GM19395 (cell line): ENCODE results near the gene ISM1.
A peak's percentile ranks its signal among the peaks of the same experiment; 100 is the strongest.
"Not testable (repeated sequence)": the region's sequence is repeated elsewhere in the genome, so short reads cannot be mapped to it uniquely, and the experiment has no call there.

Experiments
- ATAC-seq: cut with Tn5 transposase; IDR thresholded peaks from one replicate; pipeline ENCODE4 v1.9.1; 2021; ENCODE audit warnings: mild to moderate bottlenecking, moderate library complexity; ENCODE audit not compliant: unreplicated experiment

Gene ISM1

GRCh38 chr20:13221313-13221672, 219 bp downstream of the ISM1 start:
- peak; percentile 28 for ATAC-seq

- peak; percentile 72 for ATAC-seq
Measured at GRCh38 chr20:13221673-13222318, 722 bp downstream of the ISM1 start.

GRCh38 chr20:13222319-13222716, 1.2 kb downstream of the ISM1 start:
- ATAC-seq: no peak

GRCh38 chr20:13223736-13224520, 2.9 kb downstream of the ISM1 start:
- ATAC-seq: no peak

- ATAC-seq: no peak
Measured at GRCh38 chr20:13226367-13226766, 5.3 kb downstream of the ISM1 start.

GRCh38 chr20:13228771-13229170, 7.7 kb downstream of the ISM1 start:
- no peak for ATAC-seq

- peak; percentile 84 for ATAC-seq
Measured at GRCh38 chr20:13229538-13229937, 8.5 kb downstream of the ISM1 start.

GRCh38 chr20:13231031-13231752, 10.1 kb downstream of the ISM1 start:
- no peak for ATAC-seq

- no peak for ATAC-seq
Measured at GRCh38 chr20:13232999-13233398, 11.9 kb downstream of the ISM1 start.

- ATAC-seq: no peak
Measured at GRCh38 chr20:13234961-13235360, 13.9 kb downstream of the ISM1 start.

GRCh38 chr20:13236360-13236759, 15.3 kb downstream of the ISM1 start:
- not testable (repeated sequence) for ATAC-seq

GRCh38 chr20:13236990-13237720, 16.1 kb downstream of the ISM1 start:
- ATAC-seq: no peak

GRCh38 chr20:13238001-13238653, 17.1 kb downstream of the ISM1 start:
- ATAC-seq: no peak

GRCh38 chr20:13243826-13244376, 22.8 kb downstream of the ISM1 start:
- no peak for ATAC-seq

GRCh38 chr20:13245250-13245723, 24.2 kb downstream of the ISM1 start:
- ATAC-seq: no peak

GRCh38 chr20:13249118-13249797, 28.2 kb downstream of the ISM1 start:
- ATAC-seq: no peak

GRCh38 chr20:13249798-13250170, 28.7 kb downstream of the ISM1 start:
- ATAC-seq: no peak

- no peak for ATAC-seq
Measured at GRCh38 chr20:13250251-13250650, 29.2 kb downstream of the ISM1 start.

GRCh38 chr20:13251106-13251903, 30.2 kb downstream of the ISM1 start:
- ATAC-seq: no peak
